ENCODE results near the gene CMIP. TPM values are rescaled to one million over a fixed set of nuclear protein-coding genes. Genes with fewer than 3 reads are reported as not detected.
A peak's percentile ranks its signal among the peaks of the same experiment; 100 is the strongest.

The CMIP gene
- total and polyA plus RNA-seq, 3 donors from 2014 or later, result 34.9 to 72.5 (median 42.0) TPM

GRCh38 chr16:81484908-81485624, 40.5 kb downstream of the CMIP start:
- no peaks in the 10 kb centered on the region for H3K9me3 ChIP-seq
- H3K4me1 ChIP-seq, result no peaks in the 10 kb centered on the region
- H3K27ac ChIP-seq, result no peak overlapping the region
- no peaks in the 10 kb centered on the region for H3K36me3 ChIP-seq (ENCODE audit: low read depth, missing control alignments)
- H3K27me3 ChIP-seq, result no peaks in the 10 kb centered on the region
- intact Hi-C loops (cut with DNase I; ENCODE audit: low total_unique reads), result no loop called here
- no peak overlapping the region for H3K4me3 ChIP-seq
- DNase-seq, result no peak
- no peak for TF ChIP-seq POLR2A (IDR thresholded peaks at IDR 0.05)
- TF ChIP-seq CTCF (IDR thresholded peaks at IDR 0.05), result no peak
- 71% methylated on average over 11 of the region's 11 CpGs for WGBS, 2 donors

GRCh38 chr16:81485824-81486539, 41.4 kb downstream of the CMIP start:
- Histone ChIP-seq H3K9me3 (no peaks in the 10 kb centered on the region), H3K4me3 (no peak overlapping the region), H3K27ac (no peak overlapping the region), H3K36me3 (ENCODE audit: low read depth, missing control alignments) (no peaks in the 10 kb centered on the region), H3K4me1 (no peaks in the 10 kb centered on the region), H3K27me3 (no peaks in the 10 kb centered on the region)
- TF ChIP-seq POLR2A (IDR thresholded peaks at IDR 0.05), result no peak
- TF ChIP-seq CTCF (IDR thresholded peaks at IDR 0.05), result no peak
- WGBS, 2 donors, result 59 to 71% methylated on average over 11 to 21 of the region's 21 CpGs
- no peak for DNase-seq
- intact Hi-C loops (cut with DNase I; ENCODE audit: low total_unique reads), result no loop called here

DNA sequence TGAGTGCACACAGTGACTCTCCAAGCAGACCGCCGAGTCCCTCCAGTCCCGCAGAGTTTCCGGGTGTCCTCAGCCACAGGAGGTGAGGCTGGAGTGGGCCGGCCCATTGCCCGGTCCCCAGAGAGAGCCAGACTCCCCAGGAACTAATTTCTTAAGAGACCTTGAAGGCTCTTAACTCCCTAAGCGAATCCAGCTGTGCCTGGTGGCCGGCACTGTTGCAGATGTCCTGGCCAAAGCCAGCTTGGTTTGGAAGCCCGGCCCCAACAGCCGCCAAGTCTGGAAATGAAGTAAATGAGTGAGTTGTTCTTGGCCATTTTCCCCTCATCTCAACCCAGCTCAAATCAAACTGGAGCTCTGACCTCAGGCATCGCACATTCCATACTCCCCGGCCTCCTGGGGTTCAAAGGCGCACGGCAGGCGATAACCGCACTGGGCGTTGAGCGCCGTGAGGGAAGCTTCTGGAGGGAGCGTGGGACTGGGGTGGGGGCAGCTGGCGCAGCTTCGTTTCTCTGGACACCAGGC, 42.0 kb downstream of the CMIP start:
- peak; percentile 47 for DNase-seq
- no peaks in the 10 kb centered on the region for H3K4me1 ChIP-seq
- no peaks in the 10 kb centered on the region for H3K9me3 ChIP-seq
- no peak overlapping the region for H3K27ac ChIP-seq
- intact Hi-C loops (cut with DNase I; ENCODE audit: low total_unique reads), result no loop called here
- no peaks in the 10 kb centered on the region for H3K27me3 ChIP-seq
- TF ChIP-seq POLR2A (IDR thresholded peaks at IDR 0.05) (no peak), CTCF (IDR thresholded peaks at IDR 0.05) (no peak)
- H3K4me3 ChIP-seq, result no peak overlapping the region
- H3K36me3 ChIP-seq (ENCODE audit: low read depth, missing control alignments), result no peaks in the 10 kb centered on the region
- 55 to 68% methylated on average over 14 to 22 of the region's 22 CpGs for WGBS, 2 donors

- H3K27me3 ChIP-seq, result no peaks in the 10 kb centered on the region
- H3K27ac ChIP-seq, result no peak overlapping the region
- 86% methylated on average over 4 to 14 of the region's 14 CpGs for WGBS, 2 donors
- H3K36me3 ChIP-seq (ENCODE audit: low read depth, missing control alignments), result no peaks in the 10 kb centered on the region
- TF ChIP-seq CTCF (IDR thresholded peaks at IDR 0.05) (no peak), POLR2A (IDR thresholded peaks at IDR 0.05) (no peak)
- no peak overlapping the region for H3K4me3 ChIP-seq
- H3K4me1 ChIP-seq, result no peaks in the 10 kb centered on the region
- no peaks in the 10 kb centered on the region for H3K9me3 ChIP-seq
- DNase-seq, result no peak
- intact Hi-C loops (cut with DNase I; ENCODE audit: low total_unique reads), result no loop called here
These were observed 42.7 kb downstream of the CMIP start for GRCh38 chr16:81487301-81487720.
